Measurements from ENCODE around the gene PER1. TPM values are rescaled to one million over a fixed set of nuclear protein-coding genes. Genes with fewer than 3 reads are reported as not detected.
A peak's percentile ranks its signal among the peaks of the same experiment; 100 is the strongest.

PER1 gene
- total and polyA plus RNA-seq, 10 of the 15 experiments (the other 5 are each of a cell fraction or from before 2014, with no cell fraction given) = 0.02 to 25.1 (median 5.4) TPM

DNA sequence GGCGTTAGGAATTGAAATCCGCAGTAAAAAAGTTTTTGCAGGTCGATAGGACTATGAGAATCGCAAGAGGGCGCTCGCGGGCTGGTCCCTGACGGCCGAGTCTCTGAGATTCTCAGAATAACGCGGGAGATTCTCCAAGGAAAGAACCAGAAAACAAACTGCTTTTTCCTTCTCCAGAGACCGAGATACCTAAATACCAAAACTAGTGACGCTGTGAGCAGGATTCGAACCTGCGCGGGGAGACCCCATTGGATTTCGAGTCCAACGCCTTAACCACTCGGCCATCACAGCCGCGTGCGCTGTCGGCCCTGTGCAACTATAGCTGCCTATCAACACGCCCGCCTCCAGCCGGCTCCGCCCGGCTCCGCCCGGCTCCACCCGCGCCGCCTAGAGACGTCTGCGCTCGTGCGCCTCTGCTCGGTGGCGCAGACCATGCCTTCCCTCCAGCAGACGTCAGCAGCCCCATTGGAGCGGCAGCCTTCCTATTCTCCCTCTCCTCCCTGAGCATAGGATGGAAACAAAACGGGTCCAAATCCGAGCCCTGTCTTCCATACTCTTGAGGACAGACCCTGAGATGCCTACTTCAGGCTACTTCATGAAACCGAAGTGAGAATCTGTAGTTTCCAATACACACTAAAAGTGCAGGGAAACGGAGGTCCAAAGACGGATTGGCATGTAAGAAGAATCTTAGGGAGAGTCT is 13.4 kb downstream of the PER1 start (continued):
- peak; percentile 47; the same call in 1 of the 2 replicates for TF ChIP-seq FOXK2 (IDR thresholded peaks at IDR 0.05)
- no peak for TF ChIP-seq SPI1 (IDR thresholded peaks at IDR 0.05; ENCODE audit: borderline replicate concordance, insufficient read depth, low read depth, low read length)
- TF ChIP-seq, protein P1, sequence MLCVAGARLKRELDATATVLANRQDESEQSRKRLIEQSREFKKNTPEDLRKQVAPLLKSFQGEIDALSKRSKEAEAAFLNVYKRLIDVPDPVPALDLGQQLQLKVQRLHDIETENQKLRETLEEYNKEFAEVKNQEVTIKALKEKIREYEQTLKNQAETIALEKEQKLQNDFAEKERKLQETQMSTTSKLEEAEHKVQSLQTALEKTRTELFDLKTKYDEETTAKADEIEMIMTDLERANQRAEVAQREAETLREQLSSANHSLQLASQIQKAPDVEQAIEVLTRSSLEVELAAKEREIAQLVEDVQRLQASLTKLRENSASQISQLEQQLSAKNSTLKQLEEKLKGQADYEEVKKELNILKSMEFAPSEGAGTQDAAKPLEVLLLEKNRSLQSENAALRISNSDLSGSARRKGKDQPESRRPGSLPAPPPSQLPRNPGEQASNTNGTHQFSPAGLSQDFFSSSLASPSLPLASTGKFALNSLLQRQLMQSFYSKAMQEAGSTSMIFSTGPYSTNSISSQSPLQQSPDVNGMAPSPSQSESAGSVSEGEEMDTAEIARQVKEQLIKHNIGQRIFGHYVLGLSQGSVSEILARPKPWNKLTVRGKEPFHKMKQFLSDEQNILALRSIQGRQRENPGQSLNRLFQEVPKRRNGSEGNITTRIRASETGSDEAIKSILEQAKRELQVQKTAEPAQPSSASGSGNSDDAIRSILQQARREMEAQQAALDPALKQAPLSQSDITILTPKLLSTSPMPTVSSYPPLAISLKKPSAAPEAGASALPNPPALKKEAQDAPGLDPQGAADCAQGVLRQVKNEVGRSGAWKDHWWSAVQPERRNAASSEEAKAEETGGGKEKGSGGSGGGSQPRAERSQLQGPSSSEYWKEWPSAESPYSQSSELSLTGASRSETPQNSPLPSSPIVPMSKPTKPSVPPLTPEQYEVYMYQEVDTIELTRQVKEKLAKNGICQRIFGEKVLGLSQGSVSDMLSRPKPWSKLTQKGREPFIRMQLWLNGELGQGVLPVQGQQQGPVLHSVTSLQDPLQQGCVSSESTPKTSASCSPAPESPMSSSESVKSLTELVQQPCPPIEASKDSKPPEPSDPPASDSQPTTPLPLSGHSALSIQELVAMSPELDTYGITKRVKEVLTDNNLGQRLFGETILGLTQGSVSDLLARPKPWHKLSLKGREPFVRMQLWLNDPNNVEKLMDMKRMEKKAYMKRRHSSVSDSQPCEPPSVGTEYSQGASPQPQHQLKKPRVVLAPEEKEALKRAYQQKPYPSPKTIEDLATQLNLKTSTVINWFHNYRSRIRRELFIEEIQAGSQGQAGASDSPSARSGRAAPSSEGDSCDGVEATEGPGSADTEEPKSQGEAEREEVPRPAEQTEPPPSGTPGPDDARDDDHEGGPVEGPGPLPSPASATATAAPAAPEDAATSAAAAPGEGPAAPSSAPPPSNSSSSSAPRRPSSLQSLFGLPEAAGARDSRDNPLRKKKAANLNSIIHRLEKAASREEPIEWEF (IDR thresholded peaks at IDR 0.05; ENCODE audit: insufficient replicate concordance, low read depth, low read length) = no peak
- TF ChIP-seq MYC (IDR thresholded peaks at IDR 0.05; ENCODE audit: insufficient read depth, insufficient read length, insufficient replicate concordance, low read length, severe bottlenecking) = no peak
- peak; percentile 83; the same call in 1 of the 2 replicates for TF ChIP-seq STAT1 (conservative IDR thresholded peaks at IDR 0.05)
- TF ChIP-seq ESRRA (IDR thresholded peaks at IDR 0.05; ENCODE audit: low read length) = no peak
- TF ChIP-seq ETV6 (conservative IDR thresholded peaks at IDR 0.05 in 1 of 2, IDR thresholded peaks at IDR 0.05 in 1 of 2; ENCODE audit: borderline replicate concordance in 1 of 2, low read depth in 1 of 2) = 0 out of 4 replicates have a peak, but pooled peaks of 1 of the 2 experiments have one; percentile 41
- no peak for TF ChIP-seq RBBP5 (conservative IDR thresholded peaks at IDR 0.05)
- peak in 1 of 2 experiments; percentile 20; a peak in 1 of 4 replicates for TF ChIP-seq SRF (IDR thresholded peaks at IDR 0.05; ENCODE audit: low read depth in 2 of 2, low read length in 2 of 2)
- TF ChIP-seq KAT2A (conservative IDR thresholded peaks at IDR 0.05; ENCODE audit: control insufficient read depth, low read depth, low read length) = no peak
- peak; percentile 47; the same call in 1 of the 2 replicates for TF ChIP-seq CHD4 (IDR thresholded peaks at IDR 0.05)
- TF ChIP-seq CHD1 (IDR thresholded peaks at IDR 0.05; ENCODE audit: low read depth, low read length) = 0 out of 2 replicates have a peak, but pooled peaks have one; percentile 48
- TF ChIP-seq NBN (IDR thresholded peaks at IDR 0.05) = peak; percentile 88
- no peak for TF ChIP-seq DPF2 (IDR thresholded peaks at IDR 0.05)
- peak; percentile 75; the same call in 1 of the 2 replicates for TF ChIP-seq TBL1XR1 (IDR thresholded peaks at IDR 0.05; ENCODE audit: low read depth, low read length)
- TF ChIP-seq EP300 (IDR thresholded peaks at IDR 0.05; ENCODE audit: borderline replicate concordance in 1 of 2, control insufficient read depth in 1 of 2, low read depth in 2 of 2, low read length in 2 of 2) = 0 out of 4 replicates have a peak, but pooled peaks of 1 of the 2 experiments have one; percentile 4
- peak; percentile 94 for TF ChIP-seq ZNF207 (IDR thresholded peaks at IDR 0.05; ENCODE audit: borderline replicate concordance)
- TF ChIP-seq, protein P2, sequence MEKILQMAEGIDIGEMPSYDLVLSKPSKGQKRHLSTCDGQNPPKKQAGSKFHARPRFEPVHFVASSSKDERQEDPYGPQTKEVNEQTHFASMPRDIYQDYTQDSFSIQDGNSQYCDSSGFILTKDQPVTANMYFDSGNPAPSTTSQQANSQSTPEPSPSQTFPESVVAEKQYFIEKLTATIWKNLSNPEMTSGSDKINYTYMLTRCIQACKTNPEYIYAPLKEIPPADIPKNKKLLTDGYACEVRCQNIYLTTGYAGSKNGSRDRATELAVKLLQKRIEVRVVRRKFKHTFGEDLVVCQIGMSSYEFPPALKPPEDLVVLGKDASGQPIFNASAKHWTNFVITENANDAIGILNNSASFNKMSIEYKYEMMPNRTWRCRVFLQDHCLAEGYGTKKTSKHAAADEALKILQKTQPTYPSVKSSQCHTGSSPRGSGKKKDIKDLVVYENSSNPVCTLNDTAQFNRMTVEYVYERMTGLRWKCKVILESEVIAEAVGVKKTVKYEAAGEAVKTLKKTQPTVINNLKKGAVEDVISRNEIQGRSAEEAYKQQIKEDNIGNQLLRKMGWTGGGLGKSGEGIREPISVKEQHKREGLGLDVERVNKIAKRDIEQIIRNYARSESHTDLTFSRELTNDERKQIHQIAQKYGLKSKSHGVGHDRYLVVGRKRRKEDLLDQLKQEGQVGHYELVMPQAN (conservative IDR thresholded peaks at IDR 0.05) = no peak; the same call in 1 of the 2 replicates
- peak; percentile 79 for TF ChIP-seq LARP7 (IDR thresholded peaks at IDR 0.05)
